Fibroblast of villous mesenchyme (primary cell): ENCODE data around the gene MEPCE. TPM values are rescaled to one million over a fixed set of nuclear protein-coding genes. Genes with fewer than 3 reads are reported as not detected.

Experiments
- DNase-seq: peaks from one replicate; pipeline ENCODE4 v3.0.0-alpha.2; 2010; ENCODE audit warnings: low read depth
- H3K4me3 ChIP-seq: 2 replicates; pipeline ENCODE4 v1.5.1; 2011; ENCODE audit warnings: low read depth, mild to moderate bottlenecking, low read length
- CTCF ChIP-seq: IDR thresholded peaks from 2 replicates; pipeline ENCODE4 v1.5.1; 2012; ENCODE audit warnings: low read depth, mild to moderate bottlenecking, low read length; ENCODE audit not compliant: insufficient read depth
- total RNA-seq: library from RNA; depleted of rRNA; stranded (reverse); fragments of >200 nt; gene quantifications from 2 replicates; pipeline ENCODE4 v1.2.3, GENCODE V29; 2012

The MEPCE gene
- total RNA-seq, 1 donor, result 29.4 TPM

- TF ChIP-seq CTCF, result no peak
These were observed 18.5 kb upstream of the MEPCE start for GRCh38 chr7:100411101-100411500.

GRCh38 chr7:100413346-100413745 is 16.3 kb upstream of the MEPCE start:
- TF ChIP-seq CTCF, result no peak
- DNase-seq, result no peak
- no peak overlapping the region for H3K4me3 ChIP-seq

More at GRCh38 chr7:100411101-100411500, 18.5 kb upstream of the MEPCE start:
- no peak for DNase-seq
- no peak overlapping the region for H3K4me3 ChIP-seq

- TF ChIP-seq CTCF, result no peak
These were observed 15.7 kb upstream of the MEPCE start for GRCh38 chr7:100413889-100414288.

GRCh38 chr7:100415448-100415847 is 14.2 kb upstream of the MEPCE start:
- TF ChIP-seq CTCF, result no peak
- DNase-seq, result no peak
- H3K4me3 ChIP-seq, result no peak overlapping the region

More at GRCh38 chr7:100413889-100414288, 15.7 kb upstream of the MEPCE start:
- DNase-seq, result no peak
- no peak overlapping the region for H3K4me3 ChIP-seq

GRCh38 chr7:100418930-100419659 is 10.5 kb upstream of the MEPCE start:
- DNase-seq, result no peak
- no peak for TF ChIP-seq CTCF

GRCh38 chr7:100419660-100420226 is 9.9 kb upstream of the MEPCE start:
- no peak overlapping the region for H3K4me3 ChIP-seq
- no peak for TF ChIP-seq CTCF
- DNase-seq, result no peak

More at GRCh38 chr7:100418930-100419659, 10.5 kb upstream of the MEPCE start:
- H3K4me3 ChIP-seq, result no peak overlapping the region
